HL-60 (cell line): ENCODE data around the gene CLNK.
"Not testable (repeated sequence)": the region's sequence is repeated elsewhere in the genome, so short reads cannot be mapped to it uniquely, and the experiment has no call there.

ENCODE experiments used
- DNase-seq, 2 experiments: peaks; one replicate each; pipeline ENCODE4 v3.0.0-alpha.2; 2010 to 2020; ENCODE audit warnings: low read depth in 1 of 2, low spot score in 1 of 2
- H3K27ac ChIP-seq: fragments of 250-450 bp; sonication (Bioruptor Pico); replicated peaks from 2 replicates; pipeline ENCODE4 v1.5.1; 2020; ENCODE audit warnings: mild to moderate bottlenecking, moderate library complexity
- H3K27me3 ChIP-seq: fragments of 250-450 bp; sonication (Bioruptor Pico); 2 replicates; pipeline ENCODE4 v1.5.1; 2021; ENCODE audit warnings: mild to moderate bottlenecking, moderate library complexity; ENCODE audit not compliant: insufficient read depth, poor library complexity, severe bottlenecking
- H3K4me3 ChIP-seq: replicated peaks from 2 replicates; pipeline ENCODE4 v1.5.1; 2011; ENCODE audit warnings: mild to moderate bottlenecking, control low read depth, low read length; ENCODE audit not compliant: insufficient read depth
- CTCF ChIP-seq: IDR thresholded peaks from one replicate; pipeline ENCODE4 v1.5.1; 2011; ENCODE audit warnings: low read length, control low read depth, inconsistent platforms; ENCODE audit not compliant: insufficient read depth
- GABPA ChIP-seq: IDR thresholded peaks from 2 replicates; pipeline ENCODE4 v1.6.1; 2012; ENCODE audit warnings: low read depth
- POLR2AphosphoS5 ChIP-seq: IDR thresholded peaks from 2 replicates; pipeline ENCODE4 v1.6.1; 2012; ENCODE audit warnings: low read depth
- REST ChIP-seq: IDR thresholded peaks from 2 replicates; pipeline ENCODE4 v1.6.1; 2012; ENCODE audit warnings: low read depth; ENCODE audit not compliant: insufficient replicate concordance
- SPI1 ChIP-seq: IDR thresholded peaks from 2 replicates; pipeline ENCODE4 v1.6.1; 2012; ENCODE audit warnings: low read depth, mild to moderate bottlenecking, borderline replicate concordance

CLNK gene

GRCh38 chr4:10577018-10577417, 107.5 kb downstream of the CLNK start:
- TF ChIP-seq CTCF = no peak
- no peak for TF ChIP-seq SPI1
- TF ChIP-seq POLR2AphosphoS5 = no peak
- no peak for TF ChIP-seq REST
- TF ChIP-seq GABPA = no peak
- Histone ChIP-seq H3K4me3 (no peak overlapping the region), H3K27me3 (no peaks in the 10 kb centered on the region), H3K27ac (no peak overlapping the region)
- no peak for DNase-seq

GRCh38 chr4:10576236-10576635, 108.3 kb downstream of the CLNK start:
- Histone ChIP-seq H3K27ac (no peak overlapping the region), H3K4me3 (no peak overlapping the region), H3K27me3 (no peaks in the 10 kb centered on the region)
- no peak for DNase-seq
- TF ChIP-seq GABPA = no peak
- no peak for TF ChIP-seq CTCF
- no peak for TF ChIP-seq POLR2AphosphoS5
- TF ChIP-seq SPI1 = no peak
- no peak for TF ChIP-seq REST

- Histone ChIP-seq H3K27ac (no peak overlapping the region), H3K27me3 (no peaks in the 10 kb centered on the region), H3K4me3 (no peak overlapping the region)
- TF ChIP-seq SPI1 = no peak
- TF ChIP-seq REST = no peak
- DNase-seq = no peak
These were observed 109.2 kb downstream of the CLNK start for GRCh38 chr4:10575414-10575813.

- DNase-seq, H3K27me3 ChIP-seq, H3K27ac ChIP-seq, H3K4me3 ChIP-seq: not testable (repeated sequence)
These were observed 110.0 kb downstream of the CLNK start for GRCh38 chr4:10574553-10574952.
